Measurements from ENCODE around the gene MICAL3.

MICAL3 gene

DNA sequence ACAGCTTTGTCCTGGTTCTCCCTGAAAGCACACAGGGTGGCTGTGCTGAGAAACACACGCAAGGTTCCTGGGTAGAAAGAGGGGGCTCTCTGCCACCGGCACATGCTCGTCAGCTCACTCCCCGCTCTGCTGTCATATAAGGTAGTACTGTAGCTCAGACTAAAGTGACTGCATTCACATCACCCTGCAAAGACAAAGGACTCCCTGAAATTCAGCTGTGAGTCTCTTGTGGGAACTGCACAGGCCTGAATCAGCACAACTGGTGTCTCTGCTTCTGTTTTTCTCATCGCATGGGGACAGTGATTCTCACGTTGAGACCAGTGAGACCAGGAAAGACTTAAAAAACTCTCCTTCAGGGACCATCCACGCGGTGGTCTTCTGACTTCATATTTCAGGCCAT, 126.0 kb downstream of the MICAL3 start:
- no peaks in the 10 kb centered on the region for H3K9me3 ChIP-seq (ENCODE audit: low read length)
- no peak overlapping the region for H3K9ac ChIP-seq (ENCODE audit: low read length)
- H3K27me3 ChIP-seq (ENCODE audit: control insufficient read depth in 1 of 2, insufficient read depth in 2 of 2, low read length in 2 of 2): no peaks in the 10 kb centered on the region
- H3K27ac ChIP-seq (ENCODE audit: low read depth, low read length): no peak overlapping the region
- H3K4me1 ChIP-seq (ENCODE audit: insufficient read depth, low read length): peaks cover 15% of the 10 kb centered on the region
- H3K36me3 ChIP-seq (ENCODE audit: insufficient read depth, low read length): peaks cover 64% of the 10 kb centered on the region
- no peak overlapping the region for H3K4me3 ChIP-seq (ENCODE audit: low read depth in 1 of 2, low read length in 2 of 2)

DNA sequence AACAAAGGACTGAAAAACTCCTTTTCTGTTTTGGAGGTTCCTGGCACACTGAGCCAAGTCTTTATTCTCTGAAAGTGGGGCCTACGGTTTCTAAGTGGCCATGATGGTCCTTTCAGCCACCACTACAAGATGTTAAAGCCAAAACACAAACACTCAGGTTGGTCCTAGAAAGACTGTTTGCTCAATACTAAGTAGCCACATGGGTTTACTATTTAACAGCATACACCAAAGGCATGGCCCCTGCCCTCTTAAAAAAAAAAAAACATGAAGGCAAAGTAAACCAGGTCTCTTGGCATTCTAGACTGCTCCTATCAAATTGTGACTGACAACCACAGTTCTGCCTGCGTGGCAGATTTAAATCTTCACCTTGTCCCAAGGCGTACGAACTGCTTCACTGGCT, 126.5 kb downstream of the MICAL3 start:
- Histone ChIP-seq H3K27me3 (ENCODE audit: control insufficient read depth in 1 of 2, insufficient read depth in 2 of 2, low read length in 2 of 2) (no peaks in the 10 kb centered on the region), H3K4me3 (ENCODE audit: low read depth in 1 of 2, low read length in 2 of 2) (no peak overlapping the region), H3K27ac (ENCODE audit: low read depth, low read length) (no peak overlapping the region), H3K4me1 (ENCODE audit: insufficient read depth, low read length) (peaks cover 10% of the 10 kb centered on the region), H3K9me3 (ENCODE audit: low read length) (no peaks in the 10 kb centered on the region), H3K9ac (ENCODE audit: low read length) (no peak overlapping the region), H3K36me3 (ENCODE audit: insufficient read depth, low read length) (peaks cover 70% of the 10 kb centered on the region)

DNA sequence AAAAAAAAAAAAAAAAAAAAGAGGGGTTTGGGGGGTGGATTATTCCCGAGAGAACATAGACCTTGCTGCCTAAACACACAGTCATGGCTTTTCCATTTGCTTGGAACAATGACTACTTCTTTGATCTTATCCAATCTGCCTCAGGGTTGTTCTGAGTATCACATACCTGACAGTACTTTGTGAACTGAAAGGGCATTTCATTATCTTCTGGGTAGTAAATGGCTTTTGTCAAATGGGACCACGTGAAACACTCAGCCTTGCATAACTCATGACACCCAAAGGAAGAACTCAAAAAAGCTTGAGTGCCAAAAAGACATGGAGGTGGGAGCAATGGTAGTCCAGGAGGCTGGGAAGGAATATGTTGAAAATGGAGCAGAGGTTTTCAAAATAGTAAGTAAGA, 126.9 kb downstream of the MICAL3 start:
- Histone ChIP-seq H3K36me3 (ENCODE audit: insufficient read depth, low read length) (peaks cover 71% of the 10 kb centered on the region), H3K27me3 (ENCODE audit: control insufficient read depth in 1 of 2, insufficient read depth in 2 of 2, low read length in 2 of 2) (no peaks in the 10 kb centered on the region), H3K27ac (ENCODE audit: low read depth, low read length) (no peak overlapping the region), H3K4me3 (ENCODE audit: low read depth in 1 of 2, low read length in 2 of 2) (no peak overlapping the region), H3K9me3 (ENCODE audit: low read length) (no peaks in the 10 kb centered on the region), H3K9ac (ENCODE audit: low read length) (no peak overlapping the region), H3K4me1 (ENCODE audit: insufficient read depth, low read length) (peaks cover 5% of the 10 kb centered on the region)

DNA sequence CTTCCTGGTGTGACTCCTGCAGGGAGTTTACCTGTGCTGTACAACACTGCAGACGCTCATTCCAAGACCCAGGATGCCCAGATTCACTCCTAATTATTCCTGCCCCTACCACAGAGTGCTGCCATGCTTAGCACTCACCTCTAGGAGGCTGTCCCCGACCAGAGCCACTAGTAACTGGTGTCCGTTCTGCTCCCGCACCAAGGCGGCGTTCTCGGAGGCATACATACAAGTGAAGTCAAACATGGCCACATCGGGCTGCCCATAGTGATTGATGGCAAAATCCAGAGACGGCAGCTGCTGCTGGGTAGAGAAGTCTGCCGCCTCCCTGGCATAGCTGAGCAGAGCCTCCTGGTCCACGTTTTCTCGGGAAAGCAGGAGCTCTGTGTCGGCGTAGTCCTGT, 127.8 kb downstream of the MICAL3 start:
- H3K27ac ChIP-seq (ENCODE audit: low read depth, low read length): no peak overlapping the region
- H3K9ac ChIP-seq (ENCODE audit: low read length): no peak overlapping the region
- no peak overlapping the region for H3K4me3 ChIP-seq (ENCODE audit: low read depth in 1 of 2, low read length in 2 of 2)
- no peaks in the 10 kb centered on the region for H3K9me3 ChIP-seq (ENCODE audit: low read length)
- peaks cover 10% of the 10 kb centered on the region for H3K4me1 ChIP-seq (ENCODE audit: insufficient read depth, low read length)
- H3K27me3 ChIP-seq (ENCODE audit: control insufficient read depth in 1 of 2, insufficient read depth in 2 of 2, low read length in 2 of 2): no peaks in the 10 kb centered on the region
- H3K36me3 ChIP-seq (ENCODE audit: insufficient read depth, low read length): peaks cover 67% of the 10 kb centered on the region

DNA sequence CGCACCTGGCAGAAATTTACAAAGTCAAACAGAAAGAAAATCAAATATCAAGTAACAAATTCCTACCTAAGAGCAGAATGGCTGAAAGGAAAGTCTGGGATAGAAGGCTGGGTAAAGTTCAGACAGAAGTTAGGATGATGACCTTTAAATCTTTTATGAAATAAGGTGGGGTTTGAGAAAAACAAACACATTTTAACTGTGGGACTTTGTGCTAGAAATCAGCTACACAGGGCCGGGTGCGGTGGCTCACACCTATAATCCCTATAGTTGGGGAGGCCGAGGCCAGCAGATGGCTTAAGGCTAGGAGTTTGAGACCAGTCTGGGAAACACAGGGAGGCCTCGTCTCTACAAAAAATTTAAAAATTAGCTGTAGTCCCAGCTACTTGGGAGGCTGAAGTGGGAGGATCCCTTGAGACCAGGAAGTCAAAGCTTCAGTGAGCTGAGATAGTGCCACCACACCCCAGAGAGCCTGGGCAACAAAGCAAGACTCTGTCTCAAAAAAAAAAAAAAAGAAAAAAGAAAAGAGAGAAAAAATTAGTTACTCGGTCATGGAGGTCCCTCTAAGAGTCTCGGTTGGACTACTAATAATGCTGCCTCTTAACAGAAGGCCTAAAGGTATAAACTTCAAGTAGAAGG, 130.3 kb downstream of the MICAL3 start:
- no peak overlapping the region for H3K9ac ChIP-seq (ENCODE audit: low read length)
- H3K4me1 ChIP-seq (ENCODE audit: insufficient read depth, low read length): peaks cover 24% of the 10 kb centered on the region

DNA sequence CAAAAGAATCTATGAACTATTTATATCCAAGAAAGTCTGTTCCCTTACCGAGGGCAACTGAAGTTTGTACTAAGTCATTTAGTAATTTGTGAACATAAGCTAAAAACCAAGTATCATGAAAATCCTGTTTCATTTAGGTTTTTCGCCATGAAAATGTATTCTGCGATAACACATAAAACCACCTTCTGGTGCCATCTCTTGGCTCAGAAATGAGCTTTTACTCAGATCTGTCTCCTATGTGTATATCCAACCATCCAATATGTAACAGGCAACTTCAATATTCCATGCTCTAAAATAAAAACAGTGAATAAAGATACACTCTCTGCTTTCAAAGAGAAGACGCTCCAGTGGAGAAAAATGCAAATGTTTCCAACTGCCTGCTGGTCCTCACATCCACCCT, 132.0 kb downstream of the MICAL3 start:
- Histone ChIP-seq H3K27me3 (ENCODE audit: control insufficient read depth in 1 of 2, insufficient read depth in 2 of 2, low read length in 2 of 2) (no peaks in the 10 kb centered on the region), H3K4me3 (ENCODE audit: low read depth in 1 of 2, low read length in 2 of 2) (no peak overlapping the region), H3K9me3 (ENCODE audit: low read length) (no peaks in the 10 kb centered on the region), H3K9ac (ENCODE audit: low read length) (no peak overlapping the region), H3K36me3 (ENCODE audit: insufficient read depth, low read length) (peaks cover 57% of the 10 kb centered on the region), H3K4me1 (ENCODE audit: insufficient read depth, low read length) (peaks cover 24% of the 10 kb centered on the region), H3K27ac (ENCODE audit: low read depth, low read length) (no peak overlapping the region)

More for the DNA sequence above, 130.3 kb downstream of the MICAL3 start:
- Histone ChIP-seq H3K36me3 (ENCODE audit: insufficient read depth, low read length) (peaks cover 55% of the 10 kb centered on the region), H3K9me3 (ENCODE audit: low read length) (no peaks in the 10 kb centered on the region), H3K27me3 (ENCODE audit: control insufficient read depth in 1 of 2, insufficient read depth in 2 of 2, low read length in 2 of 2) (no peaks in the 10 kb centered on the region), H3K27ac (ENCODE audit: low read depth, low read length) (no peak overlapping the region), H3K4me3 (ENCODE audit: low read depth in 1 of 2, low read length in 2 of 2) (no peak overlapping the region)

DNA sequence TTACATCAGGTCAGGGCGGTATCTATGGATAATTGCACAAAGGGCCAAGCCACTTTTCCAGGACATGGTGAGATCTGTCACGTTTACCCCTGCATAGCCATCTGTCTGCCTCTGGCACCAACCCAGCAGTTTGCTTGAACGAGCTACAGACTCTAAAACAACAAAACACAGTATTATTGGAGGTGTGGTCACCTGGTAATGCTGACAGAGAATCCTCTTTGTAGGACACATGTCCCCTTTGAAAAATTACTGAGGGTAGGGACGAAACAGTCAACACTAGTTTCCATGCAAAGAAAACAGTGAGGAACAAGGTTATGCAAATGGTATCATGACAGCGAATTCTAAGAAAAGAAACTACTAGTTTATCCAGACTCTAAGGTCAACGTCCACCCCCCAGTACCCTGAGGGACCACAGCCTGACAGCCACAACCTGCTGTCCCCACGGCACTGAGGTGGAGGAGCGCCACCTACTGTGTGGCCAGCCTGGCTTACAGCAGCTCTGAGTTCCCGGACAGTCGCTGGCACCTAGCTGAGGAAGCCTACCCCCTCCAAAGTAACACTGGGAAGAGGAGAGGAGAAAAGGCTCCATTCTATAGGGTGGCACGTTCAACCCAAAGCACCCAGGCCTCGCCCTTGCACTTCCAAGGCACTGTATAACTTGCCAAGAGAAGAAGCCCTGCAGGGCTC, 132.7 kb downstream of the MICAL3 start:
- Histone ChIP-seq H3K27me3 (ENCODE audit: control insufficient read depth in 1 of 2, insufficient read depth in 2 of 2, low read length in 2 of 2) (no peaks in the 10 kb centered on the region), H3K4me1 (ENCODE audit: insufficient read depth, low read length) (peaks cover 21% of the 10 kb centered on the region), H3K9ac (ENCODE audit: low read length) (peak overlapping the region; percentile 28), H3K36me3 (ENCODE audit: insufficient read depth, low read length) (peaks cover 62% of the 10 kb centered on the region), H3K4me3 (ENCODE audit: low read depth in 1 of 2, low read length in 2 of 2) (no peak overlapping the region), H3K9me3 (ENCODE audit: low read length) (no peaks in the 10 kb centered on the region), H3K27ac (ENCODE audit: low read depth, low read length) (peak overlapping the region; percentile 67)

DNA sequence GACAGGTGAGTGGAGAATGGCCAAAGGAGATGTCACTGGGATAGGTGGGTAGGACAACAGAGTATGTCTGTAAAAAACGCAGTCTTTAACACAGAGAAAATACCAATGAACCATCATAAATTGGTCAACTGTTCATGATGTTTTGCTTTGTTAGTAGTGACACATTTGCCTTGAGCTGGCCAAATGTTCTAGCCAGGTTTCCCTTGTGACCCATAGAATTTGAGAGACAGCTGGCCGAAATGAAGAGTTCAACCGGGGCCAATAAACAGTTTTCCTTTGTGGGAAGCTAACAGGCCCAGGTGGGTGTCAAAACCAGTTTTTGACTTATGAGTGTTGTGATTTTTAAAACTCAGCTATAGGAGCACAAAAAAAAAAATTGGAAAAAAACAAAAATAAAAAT, 133.5 kb downstream of the MICAL3 start:
- Histone ChIP-seq H3K27ac (ENCODE audit: low read depth, low read length) (no peak overlapping the region), H3K4me1 (ENCODE audit: insufficient read depth, low read length) (peaks cover 19% of the 10 kb centered on the region), H3K36me3 (ENCODE audit: insufficient read depth, low read length) (peaks cover 64% of the 10 kb centered on the region)

DNA sequence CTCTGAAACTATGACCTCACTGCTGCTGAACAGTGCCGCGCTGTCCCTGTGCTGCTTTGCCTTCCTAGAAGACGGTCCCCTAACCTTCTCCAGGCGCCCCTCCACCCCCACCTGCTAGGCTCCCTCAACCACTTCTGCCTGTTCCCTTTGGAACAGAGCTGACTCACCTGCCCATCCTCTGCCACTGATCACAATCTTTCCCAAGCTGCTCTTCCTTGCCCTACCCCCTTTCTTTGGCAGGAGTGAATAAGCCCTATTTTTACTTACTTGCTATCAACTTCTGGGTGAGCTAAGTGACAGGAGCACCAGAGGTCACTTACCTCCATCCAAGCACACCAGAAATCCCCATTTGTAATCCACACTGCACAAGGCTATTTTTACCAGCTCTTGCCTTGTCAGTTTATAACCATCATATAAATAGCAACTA, 134.1 kb downstream of the MICAL3 start:
- Histone ChIP-seq H3K27ac (ENCODE audit: low read depth, low read length) (no peak overlapping the region), H3K4me3 (ENCODE audit: low read depth in 1 of 2, low read length in 2 of 2) (no peak overlapping the region), H3K36me3 (ENCODE audit: insufficient read depth, low read length) (peaks cover 64% of the 10 kb centered on the region)

More for the DNA sequence above, 133.5 kb downstream of the MICAL3 start:
- Histone ChIP-seq H3K9ac (ENCODE audit: low read length) (peak overlapping the region; percentile 7), H3K9me3 (ENCODE audit: low read length) (no peaks in the 10 kb centered on the region), H3K27me3 (ENCODE audit: control insufficient read depth in 1 of 2, insufficient read depth in 2 of 2, low read length in 2 of 2) (no peaks in the 10 kb centered on the region), H3K4me3 (ENCODE audit: low read depth in 1 of 2, low read length in 2 of 2) (no peak overlapping the region)

DNA sequence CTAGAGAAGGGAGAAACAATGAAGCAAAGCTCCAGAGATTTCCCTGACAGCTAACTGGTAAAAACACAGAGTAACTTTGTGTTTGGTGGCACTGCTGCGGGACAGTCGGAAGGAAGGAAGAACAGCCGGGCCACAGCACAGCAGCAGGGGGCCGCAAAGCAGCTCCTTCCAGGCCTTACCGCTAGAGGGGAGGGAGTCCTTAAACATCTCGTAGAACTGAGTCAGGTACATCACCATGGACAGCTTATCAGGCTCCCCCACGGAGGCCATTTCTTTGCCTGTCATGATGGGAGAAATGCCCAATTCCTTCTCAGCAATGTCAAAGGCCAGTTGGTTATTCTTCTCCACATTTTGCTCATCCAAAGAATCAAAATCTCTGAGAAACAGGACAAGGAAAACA, 135.5 kb downstream of the MICAL3 start:
- Histone ChIP-seq H3K4me3 (ENCODE audit: low read depth in 1 of 2, low read length in 2 of 2) (no peak overlapping the region), H3K9ac (ENCODE audit: low read length) (no peak overlapping the region), H3K27ac (ENCODE audit: low read depth, low read length) (no peak overlapping the region), H3K36me3 (ENCODE audit: insufficient read depth, low read length) (peaks cover 68% of the 10 kb centered on the region), H3K27me3 (ENCODE audit: control insufficient read depth in 1 of 2, insufficient read depth in 2 of 2, low read length in 2 of 2) (no peaks in the 10 kb centered on the region), H3K4me1 (ENCODE audit: insufficient read depth, low read length) (peaks cover 19% of the 10 kb centered on the region), H3K9me3 (ENCODE audit: low read length) (no peaks in the 10 kb centered on the region)

More for the DNA sequence above, 134.1 kb downstream of the MICAL3 start:
- H3K27me3 ChIP-seq (ENCODE audit: control insufficient read depth in 1 of 2, insufficient read depth in 2 of 2, low read length in 2 of 2): no peaks in the 10 kb centered on the region
- H3K9ac ChIP-seq (ENCODE audit: low read length): peak overlapping the region; percentile 7
- peaks cover 19% of the 10 kb centered on the region for H3K4me1 ChIP-seq (ENCODE audit: insufficient read depth, low read length)
- H3K9me3 ChIP-seq (ENCODE audit: low read length): no peaks in the 10 kb centered on the region

DNA sequence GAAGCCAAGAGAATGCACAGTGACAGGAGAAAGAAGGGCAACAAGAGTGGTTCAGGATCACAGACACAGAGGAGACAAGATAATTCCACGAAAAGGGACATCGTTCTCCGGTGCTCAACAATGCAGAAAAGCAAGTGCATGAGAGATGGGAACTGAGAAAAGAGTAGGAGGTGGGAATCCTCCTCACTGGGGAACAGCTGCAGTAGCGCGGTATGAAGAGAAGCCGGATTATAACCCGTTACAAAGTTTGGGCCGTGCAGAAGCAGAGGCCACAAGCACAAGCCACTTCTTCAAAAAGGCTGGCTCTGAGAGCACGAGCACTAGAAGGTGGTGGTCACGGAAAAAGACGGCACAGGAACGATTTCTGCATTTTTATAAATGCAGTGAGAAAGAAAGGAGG, 135.9 kb downstream of the MICAL3 start:
- peaks cover 68% of the 10 kb centered on the region for H3K36me3 ChIP-seq (ENCODE audit: insufficient read depth, low read length)
- no peaks in the 10 kb centered on the region for H3K27me3 ChIP-seq (ENCODE audit: control insufficient read depth in 1 of 2, insufficient read depth in 2 of 2, low read length in 2 of 2)
- H3K9ac ChIP-seq (ENCODE audit: low read length): no peak overlapping the region
- H3K4me3 ChIP-seq (ENCODE audit: low read depth in 1 of 2, low read length in 2 of 2): no peak overlapping the region
- H3K27ac ChIP-seq (ENCODE audit: low read depth, low read length): no peak overlapping the region
- peaks cover 19% of the 10 kb centered on the region for H3K4me1 ChIP-seq (ENCODE audit: insufficient read depth, low read length)
- no peaks in the 10 kb centered on the region for H3K9me3 ChIP-seq (ENCODE audit: low read length)

DNA sequence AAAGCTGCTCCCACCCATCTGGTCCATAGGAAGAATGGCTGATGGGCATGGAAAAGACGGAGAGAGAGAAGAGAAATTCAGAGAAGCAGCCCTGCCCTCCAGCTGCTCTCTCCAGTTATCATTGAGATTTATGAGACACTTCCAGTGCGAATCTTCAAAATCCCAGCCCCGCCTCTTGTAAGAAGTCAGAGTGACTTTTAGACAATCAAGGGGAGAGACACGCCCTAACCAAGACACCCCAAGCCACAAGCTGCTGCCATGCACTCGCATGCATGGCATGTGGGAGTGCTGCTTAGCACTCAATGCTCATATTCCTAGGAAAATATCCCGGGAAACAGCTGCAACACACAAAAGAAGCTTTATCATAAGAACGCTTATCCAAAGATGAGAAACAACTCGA, 139.5 kb downstream of the MICAL3 start:
- Histone ChIP-seq H3K27me3 (ENCODE audit: control insufficient read depth in 1 of 2, insufficient read depth in 2 of 2, low read length in 2 of 2) (no peaks in the 10 kb centered on the region), H3K9ac (ENCODE audit: low read length) (no peak overlapping the region), H3K36me3 (ENCODE audit: insufficient read depth, low read length) (peaks cover 84% of the 10 kb centered on the region), H3K4me1 (ENCODE audit: insufficient read depth, low read length) (no peaks in the 10 kb centered on the region), H3K9me3 (ENCODE audit: low read length) (no peaks in the 10 kb centered on the region), H3K27ac (ENCODE audit: low read depth, low read length) (no peak overlapping the region), H3K4me3 (ENCODE audit: low read depth in 1 of 2, low read length in 2 of 2) (no peak overlapping the region)
